GM10847 (cell line): ENCODE results near the gene PHRF1.

Experiments
- POLR2A ChIP-seq: IDR thresholded peaks from 2 replicates; pipeline ENCODE4 v1.6.1; 2011; ENCODE audit not compliant: insufficient read length; ENCODE audit errors: extremely low read depth

PHRF1 gene

GRCh38 chr11:575996-576768 lies at the start of gene PHRF1:
Gene PHRF1 (plus strand): TSS chr11:576470. CDS start chr11:581513, 5,043 bp downstream.
- peak; percentile 65 for TF ChIP-seq POLR2A

DNA sequence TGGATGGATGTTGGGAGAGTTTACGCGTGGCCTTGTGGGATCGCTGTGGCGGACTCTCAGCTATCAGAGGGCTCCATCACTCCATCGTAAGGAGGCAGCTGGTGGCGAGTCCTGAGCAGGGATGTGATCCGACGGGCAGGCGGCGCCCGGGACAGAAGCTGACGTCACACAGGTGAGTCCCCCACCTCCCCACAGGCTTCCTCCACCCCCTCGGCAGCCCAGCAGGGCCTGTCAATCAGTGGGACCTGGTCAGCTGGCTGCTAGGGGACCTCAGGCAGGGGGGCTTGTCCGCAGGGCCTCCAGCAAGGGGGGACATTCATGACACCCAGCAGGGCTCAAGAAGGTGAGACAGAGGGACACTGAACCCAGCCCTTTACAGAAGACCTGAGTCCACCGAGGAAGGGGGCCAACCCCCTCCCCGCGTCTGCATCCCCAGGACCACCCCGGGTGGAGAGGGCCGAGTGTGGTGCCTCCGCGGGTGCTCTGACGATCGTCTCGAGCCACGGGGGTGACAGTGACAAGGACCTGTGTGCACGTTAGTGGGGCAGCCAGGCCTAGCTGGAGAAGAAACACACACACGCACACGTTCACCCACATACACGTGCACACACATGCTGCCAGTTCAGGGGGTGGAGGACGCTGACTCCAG lies 48.0 kb upstream of the PHRF1 start:
- no peak for TF ChIP-seq POLR2A

DNA sequence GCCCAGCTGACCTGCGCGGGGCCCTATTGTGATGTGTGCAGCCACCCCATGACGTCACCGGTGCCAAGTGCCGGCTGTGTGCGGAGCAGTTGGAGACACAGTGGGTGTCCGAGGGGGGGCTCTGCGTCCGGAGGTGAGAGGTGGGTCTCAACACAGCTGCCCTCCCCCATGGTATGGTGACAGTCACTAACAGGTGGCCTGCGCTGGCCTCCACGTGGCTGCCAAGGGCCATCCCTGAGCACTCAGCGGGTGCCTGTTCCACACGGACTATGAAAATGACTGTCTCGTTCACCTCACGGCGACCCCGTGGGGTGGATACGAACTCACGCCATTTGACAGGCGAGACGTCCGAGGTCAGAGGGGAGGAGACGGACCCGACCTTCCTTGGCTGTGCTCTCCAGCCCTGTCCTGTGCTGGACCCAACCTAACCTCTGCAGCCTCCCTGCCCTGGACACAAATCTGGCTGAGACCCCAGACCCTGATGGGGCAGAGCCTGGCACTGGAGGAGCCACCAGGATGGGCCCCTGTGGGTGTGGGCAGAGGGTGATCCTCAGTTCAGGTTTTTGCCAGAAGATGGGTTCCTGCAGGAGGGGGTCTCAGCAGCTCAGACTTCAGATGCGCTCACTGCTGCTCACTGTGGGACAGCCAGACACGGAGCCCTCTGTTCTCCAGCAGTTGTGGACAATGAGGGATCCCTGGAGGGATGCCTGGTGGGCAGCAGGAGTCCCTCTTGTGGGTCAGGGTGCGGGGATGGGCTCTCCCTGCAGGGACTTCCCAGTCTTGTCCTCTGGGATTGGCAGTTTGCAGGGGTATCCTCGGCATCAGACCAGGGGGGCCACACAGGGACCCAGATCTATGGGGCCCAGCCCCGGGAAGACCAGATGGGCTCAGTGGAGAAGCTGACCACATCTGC lies 47.2 kb upstream of the PHRF1 start:
- TF ChIP-seq POLR2A, result no peak

- TF ChIP-seq POLR2A, result no peak
These were observed 46.4 kb upstream of the PHRF1 start for GRCh38 chr11:529728-530411.

DNA sequence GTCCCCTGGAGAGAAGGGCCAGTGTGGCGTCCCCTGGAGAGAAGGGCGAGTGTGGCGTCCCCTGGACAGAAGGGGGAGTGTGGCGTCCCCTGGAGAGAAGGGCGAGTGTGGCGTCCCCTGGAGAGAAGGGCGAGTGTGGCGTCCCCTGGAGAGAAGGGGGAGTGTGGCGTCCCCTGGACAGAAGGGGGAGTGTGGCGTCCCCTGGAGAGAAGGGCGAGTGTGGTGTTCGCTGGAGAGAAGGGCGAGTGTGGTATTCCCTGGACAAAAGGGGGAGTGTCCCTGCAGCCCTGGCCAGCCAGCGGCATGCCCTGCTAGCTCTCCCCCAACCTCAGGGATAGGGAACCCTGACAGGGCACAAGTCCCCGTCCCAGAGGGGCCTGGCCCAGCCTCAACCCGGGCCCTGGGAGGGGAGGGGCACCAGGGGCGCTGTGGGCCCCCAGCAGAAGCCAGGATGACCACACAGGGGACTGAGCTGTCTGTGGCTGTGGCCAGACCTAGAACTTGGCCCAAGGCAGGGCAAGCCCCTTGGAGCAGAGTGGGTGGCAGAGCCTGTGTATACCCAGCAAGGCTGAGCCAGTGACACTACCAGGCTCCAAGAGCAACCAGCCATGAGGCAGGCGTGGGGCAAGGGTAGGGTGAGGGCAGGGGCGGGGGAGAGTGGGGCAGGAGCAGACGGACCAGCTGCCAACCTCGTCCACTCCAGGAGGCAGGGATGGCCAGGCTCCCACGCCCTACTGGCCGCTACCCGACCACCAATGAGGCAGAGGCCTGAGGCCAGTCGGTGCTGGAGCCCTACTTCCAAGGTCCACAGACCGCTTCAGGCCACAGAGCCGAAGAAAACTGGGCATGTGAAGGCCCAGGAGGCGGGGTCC lies 45.1 kb upstream of the PHRF1 start:
- no peak for TF ChIP-seq POLR2A

- no peak for TF ChIP-seq POLR2A
These were observed 44.2 kb upstream of the PHRF1 start for GRCh38 chr11:531919-532526.

DNA sequence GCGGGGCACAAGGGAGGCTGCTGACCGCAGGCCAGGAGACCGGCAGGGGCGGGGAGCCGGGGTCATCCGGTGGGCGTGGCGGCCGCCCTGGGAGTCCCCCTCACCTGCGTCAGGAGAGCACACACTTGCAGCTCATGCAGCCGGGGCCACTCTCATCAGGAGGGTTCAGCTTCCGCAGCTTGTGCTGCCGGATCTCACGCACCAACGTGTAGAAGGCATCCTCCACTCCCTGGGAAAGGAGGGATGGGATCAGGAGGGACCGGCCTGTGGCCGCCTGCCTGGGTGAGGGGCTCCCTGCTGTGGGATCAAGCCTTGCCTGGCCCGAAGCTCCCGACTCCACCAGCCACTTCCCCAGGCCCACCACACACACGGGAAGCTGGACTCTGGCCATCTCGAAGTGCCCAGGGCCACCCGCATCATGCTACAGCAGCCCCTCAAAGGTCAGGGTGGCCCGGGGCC lies 43.7 kb upstream of the PHRF1 start:
- TF ChIP-seq POLR2A, result no peak

GRCh38 chr11:532986-533585 lies 43.2 kb upstream of the PHRF1 start:
- TF ChIP-seq POLR2A, result no peak

- TF ChIP-seq POLR2A, result no peak
These were observed 42.5 kb upstream of the PHRF1 start for GRCh38 chr11:533586-534395.

DNA sequence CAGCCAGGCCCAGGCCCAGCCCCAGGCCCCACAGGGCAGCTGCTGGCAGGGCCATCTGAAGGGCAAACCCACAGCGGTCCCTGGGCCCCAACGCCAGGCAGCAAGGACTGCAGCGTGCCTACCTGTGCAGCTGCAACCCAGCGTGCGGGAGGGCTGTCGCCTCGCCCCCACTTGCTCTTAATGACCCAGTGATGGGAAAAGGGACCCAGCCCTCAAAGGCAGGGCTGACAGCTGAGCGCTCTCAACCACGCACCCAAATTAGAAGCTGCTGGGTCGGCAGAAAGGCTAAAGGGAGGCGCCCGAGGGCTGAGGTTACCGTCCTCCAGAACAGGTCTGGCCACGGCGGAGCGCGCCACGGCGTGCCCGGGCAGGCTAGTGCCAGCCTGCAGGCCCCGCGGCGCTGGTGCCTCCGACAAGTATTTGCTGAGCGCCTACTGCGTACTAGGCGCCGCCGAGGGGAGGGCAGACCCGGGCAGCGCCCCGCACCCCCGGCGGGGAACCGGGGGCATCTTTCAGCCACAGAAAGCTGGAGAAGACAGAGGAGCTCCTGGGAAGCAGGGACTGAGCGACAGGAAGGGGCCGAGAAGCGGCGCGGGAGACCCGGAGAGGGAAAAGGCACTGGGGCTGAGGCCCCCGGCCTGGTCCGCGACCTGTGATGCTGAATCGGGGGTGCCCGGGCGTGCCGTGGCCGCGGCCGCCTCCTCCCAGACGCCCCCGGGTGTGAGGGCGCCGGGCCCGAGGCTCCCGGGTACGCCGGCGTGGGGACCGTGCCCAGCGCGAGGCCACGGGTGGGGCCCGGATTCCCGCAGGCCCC lies 41.7 kb upstream of the PHRF1 start:
- TF ChIP-seq POLR2A, result no peak

DNA sequence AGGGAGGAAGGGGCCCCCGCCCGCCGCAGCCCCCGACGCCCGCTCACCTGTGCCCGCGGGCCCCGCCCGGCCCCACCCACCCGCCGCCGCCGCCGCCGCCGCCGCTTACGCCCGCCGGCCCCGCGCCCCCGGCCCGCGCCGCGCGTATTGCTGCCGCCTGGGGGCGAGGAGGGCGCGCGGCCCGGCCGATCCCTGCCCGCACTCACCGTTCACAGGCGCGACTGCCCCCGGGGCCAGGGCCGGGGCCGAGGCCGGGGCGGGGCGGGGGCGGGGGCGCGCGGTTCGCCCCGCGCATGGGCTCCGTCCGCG lies 41.1 kb upstream of the PHRF1 start:
- no peak for TF ChIP-seq POLR2A

- TF ChIP-seq POLR2A, result peak; percentile 70
These were observed 40.5 kb upstream of the PHRF1 start, which contains the start of gene HRAS for GRCh38 chr11:535519-536454. Gene HRAS (minus strand): TSS chr11:535576.
